ENCODE data around the gene PALMD. TPM values are rescaled to one million over a fixed set of nuclear protein-coding genes. Genes with fewer than 3 reads are reported as not detected.

Gene PALMD
- total and polyA plus RNA-seq, 3 donors from 2014 or later: 12.9 to 23.5 (median 14.1) TPM

DNA sequence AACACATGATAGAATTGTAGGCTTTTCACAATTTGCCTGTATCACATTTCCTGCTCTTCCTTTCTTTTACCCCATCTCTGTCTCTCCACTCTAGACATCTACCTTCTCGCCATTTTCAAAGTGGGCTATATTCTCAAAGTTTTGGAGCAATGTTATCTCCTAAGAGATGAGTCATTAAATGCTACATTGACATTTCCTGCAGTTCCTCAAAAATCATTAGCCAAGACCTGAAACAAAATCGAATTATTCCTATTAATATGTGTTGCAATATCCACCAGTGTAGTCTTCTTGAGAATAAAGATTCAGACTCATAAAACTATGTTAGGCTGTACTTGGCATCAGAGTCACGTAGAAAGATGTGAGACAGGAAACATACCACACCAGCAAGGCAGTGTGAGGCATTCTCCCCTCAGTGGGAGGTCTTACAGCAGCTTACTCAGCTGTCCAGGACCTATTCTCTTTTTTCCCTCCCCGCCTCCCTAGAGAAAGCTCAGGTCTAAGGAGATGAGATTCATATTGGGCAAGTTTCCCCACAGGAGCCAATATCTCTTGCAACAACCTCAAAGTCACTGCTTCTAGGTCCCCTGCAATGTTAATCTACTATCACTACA is 81.8 kb downstream of the PALMD start:
- H3K4me3 ChIP-seq: no peak overlapping the region
- TF ChIP-seq, protein P1, sequence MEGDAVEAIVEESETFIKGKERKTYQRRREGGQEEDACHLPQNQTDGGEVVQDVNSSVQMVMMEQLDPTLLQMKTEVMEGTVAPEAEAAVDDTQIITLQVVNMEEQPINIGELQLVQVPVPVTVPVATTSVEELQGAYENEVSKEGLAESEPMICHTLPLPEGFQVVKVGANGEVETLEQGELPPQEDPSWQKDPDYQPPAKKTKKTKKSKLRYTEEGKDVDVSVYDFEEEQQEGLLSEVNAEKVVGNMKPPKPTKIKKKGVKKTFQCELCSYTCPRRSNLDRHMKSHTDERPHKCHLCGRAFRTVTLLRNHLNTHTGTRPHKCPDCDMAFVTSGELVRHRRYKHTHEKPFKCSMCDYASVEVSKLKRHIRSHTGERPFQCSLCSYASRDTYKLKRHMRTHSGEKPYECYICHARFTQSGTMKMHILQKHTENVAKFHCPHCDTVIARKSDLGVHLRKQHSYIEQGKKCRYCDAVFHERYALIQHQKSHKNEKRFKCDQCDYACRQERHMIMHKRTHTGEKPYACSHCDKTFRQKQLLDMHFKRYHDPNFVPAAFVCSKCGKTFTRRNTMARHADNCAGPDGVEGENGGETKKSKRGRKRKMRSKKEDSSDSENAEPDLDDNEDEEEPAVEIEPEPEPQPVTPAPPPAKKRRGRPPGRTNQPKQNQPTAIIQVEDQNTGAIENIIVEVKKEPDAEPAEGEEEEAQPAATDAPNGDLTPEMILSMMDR (IDR thresholded peaks at IDR 0.05): no peak
- no peak overlapping the region for H3K27ac ChIP-seq
- intact Hi-C loops (cut with DNase I; ENCODE audit: low total_unique reads): no loop called here
- H3K36me3 ChIP-seq (ENCODE audit: low read depth, missing control alignments): no peaks in the 10 kb centered on the region
- H3K4me1 ChIP-seq: no peaks in the 10 kb centered on the region
- H3K27me3 ChIP-seq: no peaks in the 10 kb centered on the region
- no peak for DNase-seq
- WGBS, 2 donors: 82 to 94% methylated on average over 4 of the region's 4 CpGs
- no peaks in the 10 kb centered on the region for H3K9me3 ChIP-seq

GRCh38 chr1:99728494-99729235 is 82.8 kb downstream of the PALMD start:
- no peaks in the 10 kb centered on the region for H3K4me1 ChIP-seq
- H3K27me3 ChIP-seq: no peaks in the 10 kb centered on the region
- 66 to 76% methylated on average over 4 of the region's 4 CpGs for WGBS, 2 donors
- H3K9me3 ChIP-seq: no peaks in the 10 kb centered on the region
- intact Hi-C loops (cut with DNase I; ENCODE audit: low total_unique reads): no loop called here
- DNase-seq: no peak
- H3K27ac ChIP-seq: no peak overlapping the region
- TF ChIP-seq, protein P1 (IDR thresholded peaks at IDR 0.05): peak in 2 of 3 experiments; percentile 24 to 55
- no peak for TF ChIP-seq POLR2A (IDR thresholded peaks at IDR 0.05)
- H3K36me3 ChIP-seq (ENCODE audit: low read depth, missing control alignments): no peaks in the 10 kb centered on the region
- H3K4me3 ChIP-seq: no peak overlapping the region

DNA sequence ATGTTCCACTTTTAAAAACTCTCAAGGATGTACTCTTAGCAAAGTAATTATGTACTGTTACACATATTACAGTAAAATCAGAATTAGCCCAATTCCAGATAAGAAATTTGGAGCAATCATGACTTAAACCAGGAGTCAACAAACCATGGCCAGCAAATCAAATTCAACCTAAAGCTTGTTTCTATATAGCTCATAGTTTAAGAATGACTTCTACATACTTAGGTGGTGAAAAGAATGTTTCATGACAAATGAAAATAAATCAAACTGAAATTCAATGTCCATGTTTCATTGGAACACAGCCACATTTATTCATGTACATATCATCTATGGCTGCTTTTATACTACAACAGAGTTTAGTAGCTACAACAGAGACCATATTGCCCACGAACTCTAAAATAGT is 85.5 kb downstream of the PALMD start:
- WGBS, 2 donors: 91 to 94% methylated on average over 1 of the region's 1 CpG
- Histone ChIP-seq H3K27me3 (no peaks in the 10 kb centered on the region), H3K36me3 (ENCODE audit: low read depth, missing control alignments) (no peaks in the 10 kb centered on the region), H3K4me1 (no peaks in the 10 kb centered on the region), H3K4me3 (no peak overlapping the region), H3K27ac (no peak overlapping the region), H3K9me3 (no peaks in the 10 kb centered on the region)
- DNase-seq: no peak
- TF ChIP-seq, protein P1 (IDR thresholded peaks at IDR 0.05): no peak
- TF ChIP-seq POLR2A (IDR thresholded peaks at IDR 0.05): no peak
- intact Hi-C loops (cut with DNase I; ENCODE audit: low total_unique reads): no loop called here

GRCh38 chr1:99735852-99736251 is 89.9 kb downstream of the PALMD start:
- Histone ChIP-seq H3K36me3 (ENCODE audit: low read depth, missing control alignments) (no peaks in the 10 kb centered on the region), H3K4me3 (no peak overlapping the region), H3K27ac (no peak overlapping the region), H3K4me1 (no peaks in the 10 kb centered on the region), H3K27me3 (no peaks in the 10 kb centered on the region), H3K9me3 (no peaks in the 10 kb centered on the region)
- 78 to 100% methylated on average over 2 of the region's 2 CpGs for WGBS, 2 donors
- no peak for DNase-seq
- TF ChIP-seq, protein P1 (IDR thresholded peaks at IDR 0.05): no peak
- intact Hi-C loops (cut with DNase I; ENCODE audit: low total_unique reads): no loop called here
